GM18508 (cell line): ENCODE results near the gene MAGEB6B.
"Not testable (repeated sequence)": the region's sequence is repeated elsewhere in the genome, so short reads cannot be mapped to it uniquely, and the experiment has no call there.

Source experiments
- ATAC-seq: cut with Tn5 transposase; IDR thresholded peaks from one replicate; pipeline ENCODE4 v1.9.1; 2021; ENCODE audit warnings: moderate number of reproducible peaks; ENCODE audit not compliant: insufficient read depth, unreplicated experiment

Gene MAGEB6B

GRCh38 chrX:26160301-26160700 lies at the start of gene MAGEB6B:
TSS of gene MAGEB6B (plus strand) at chrX:26160601. CDS start at chrX:26160601, 0 bp downstream.
- ATAC-seq = no peak

DNA sequence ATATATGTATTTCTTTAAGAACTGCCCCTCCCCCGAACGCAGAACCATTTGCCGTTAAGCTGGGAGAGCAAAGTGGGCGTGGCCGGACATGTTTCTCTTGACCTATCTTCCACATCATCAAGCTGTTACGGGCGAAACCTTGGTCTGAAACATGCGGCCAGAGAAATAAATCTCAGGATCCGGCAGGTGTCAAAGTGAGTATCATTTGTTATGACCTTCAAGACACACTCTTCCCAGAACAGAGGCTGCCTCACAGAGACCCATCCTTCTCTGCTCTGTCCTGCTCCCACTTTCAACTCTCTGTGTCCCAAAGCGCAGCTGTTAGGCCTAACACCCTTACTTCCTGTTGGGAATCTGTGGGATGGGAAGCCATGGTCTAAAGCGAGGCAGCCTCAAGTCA lies 22.1 kb upstream of the MAGEB6B start, which contains the start of gene MAGEB18:
Gene MAGEB18, plus strand, starts transcription at position 70 of the 400 bp plus-strand sequence. CDS start 643 bp downstream, outside the sequence.
- no peak for ATAC-seq

DNA sequence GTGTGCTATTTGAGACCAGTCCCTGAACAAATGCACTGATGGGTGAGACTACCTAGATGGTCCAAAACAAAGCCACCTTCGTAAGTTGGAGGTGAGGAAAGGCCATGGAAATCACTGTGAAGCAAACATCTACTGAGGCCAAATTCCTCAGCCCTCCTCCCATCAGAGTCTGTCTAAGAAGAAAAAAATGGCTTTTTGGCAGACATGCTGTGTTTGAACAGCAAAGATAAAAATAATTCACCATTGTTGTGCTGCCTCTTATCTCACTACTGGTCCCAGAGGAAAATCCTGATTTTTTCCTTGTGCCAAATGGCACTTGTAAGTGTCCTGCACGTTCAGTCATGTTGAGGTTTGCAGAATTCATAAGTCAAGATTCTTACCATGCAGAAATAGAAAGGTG lies 14.4 kb upstream of the MAGEB6B start:
- no peak for ATAC-seq

DNA sequence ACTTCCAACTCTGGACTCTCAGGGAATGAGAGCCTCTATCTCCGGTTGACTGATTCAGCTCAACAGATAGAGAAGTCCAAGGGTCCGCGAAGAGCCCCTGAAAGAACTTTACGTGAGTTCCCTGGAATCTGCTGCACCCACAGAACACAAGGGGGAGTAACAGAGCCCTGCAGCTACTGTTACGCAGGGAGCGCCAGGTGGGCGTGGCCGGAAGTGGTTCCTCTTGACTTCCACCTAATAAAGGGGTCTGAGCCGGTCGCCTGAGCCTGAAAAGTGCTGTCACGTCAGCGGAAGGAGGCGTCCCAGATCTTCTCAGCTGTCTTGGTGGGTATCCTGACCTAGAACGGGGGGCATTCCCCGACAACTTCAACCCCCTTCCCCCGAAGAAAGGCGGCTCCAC lies 31.8 kb downstream of the MAGEB6B start, which contains the start of gene MAGEB6:
Gene MAGEB6, plus strand, starts transcription at position 237 of the 400 bp plus-strand sequence. CDS start 1,407 bp downstream, outside the sequence.
- ATAC-seq = no peak

- ATAC-seq = no peak
Measured at GRCh38 chrX:26203561-26203960, 43.2 kb downstream of the MAGEB6B start.

DNA sequence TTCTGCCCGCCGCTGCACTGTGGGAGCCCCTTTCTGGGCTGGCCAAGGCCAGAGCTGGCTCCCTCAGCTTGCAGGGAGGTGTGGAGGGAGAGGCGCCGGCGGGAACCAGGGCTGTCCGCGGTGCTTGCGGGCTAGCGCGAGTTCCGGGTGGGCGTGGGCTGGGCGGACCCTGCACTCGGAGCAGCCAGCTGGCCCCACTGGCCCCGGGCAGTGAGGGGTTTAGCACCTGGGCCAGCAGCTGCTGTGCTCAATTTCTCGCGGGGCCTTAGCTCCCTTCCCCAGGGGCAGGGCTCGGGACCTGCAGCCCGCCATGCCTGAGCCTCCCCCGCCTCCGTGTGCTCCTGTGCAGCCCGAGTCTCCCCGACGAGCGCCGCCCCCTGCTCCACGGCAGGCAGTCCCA lies 44.3 kb downstream of the MAGEB6B start:
- ATAC-seq = not testable (repeated sequence)

DNA sequence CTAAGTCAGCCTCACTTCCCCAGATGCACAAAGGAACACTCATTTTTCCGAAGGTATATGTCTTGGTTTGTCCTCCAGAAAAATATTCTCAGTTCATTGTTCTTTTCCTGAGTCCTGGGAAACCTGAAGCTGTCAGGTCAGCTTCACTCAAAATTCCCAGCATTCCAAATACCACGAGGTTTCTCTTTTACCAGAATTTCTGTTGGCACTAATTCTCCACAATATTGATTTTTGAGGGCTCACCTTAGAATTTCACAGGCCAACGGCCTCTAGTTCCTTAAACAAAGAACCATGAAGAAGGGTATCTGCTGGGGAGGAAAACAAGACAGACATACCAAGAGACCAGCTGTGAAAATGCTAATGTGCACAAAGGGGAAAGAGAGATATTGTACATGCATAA lies 47.6 kb downstream of the MAGEB6B start:
- ATAC-seq = no peak
